GM12878 (cell line): ENCODE data around the gene ART4. TPM values are rescaled to one million over a fixed set of nuclear protein-coding genes. Genes with fewer than 3 reads are reported as not detected.
A peak's percentile ranks its signal among the peaks of the same experiment; 100 is the strongest.

Experiments
- ASH2L ChIP-seq: fragments of 300-600, 200-600 bp; sonication (generic); IDR thresholded peaks from 2 replicates; pipeline ENCODE4 v1.6.1; 2017; ENCODE audit warnings: low read depth, mild to moderate bottlenecking, borderline replicate concordance
- ATF2 ChIP-seq: IDR thresholded peaks from 2 replicates; pipeline ENCODE4 v1.6.1; 2012; ENCODE audit warnings: low read length, inconsistent platforms
- ATF7 ChIP-seq: fragments of 450-650 bp; IDR thresholded peaks from 2 replicates; pipeline ENCODE4 v1.6.1; 2016; ENCODE audit warnings: low read depth, mild to moderate bottlenecking
- CBX5 ChIP-seq: sonication (generic); IDR thresholded peaks from 2 replicates; pipeline ENCODE4 v1.6.1; 2016; ENCODE audit warnings: low read depth, moderate library complexity, mild to moderate bottlenecking, inconsistent platforms
- CEBPB ChIP-seq, 2 experiments: fragments of 150-350 bp in 1 of 2; IDR thresholded peaks; 2 replicates each; pipeline ENCODE4 v1.6.1; 2012 to 2014; ENCODE audit warnings: low read depth in 2 of 2, low read length in 2 of 2, borderline replicate concordance in 1 of 2, inconsistent platforms in 1 of 2
- CTCF ChIP-seq, 3 experiments: IDR thresholded peaks in 2 of 3; conservative IDR thresholded peaks in 1 of 3; 2 replicates each; pipeline ENCODE4 v1.5.1; 2011; ENCODE audit warnings: low read depth in 3 of 3, low read length in 3 of 3, mild to moderate bottlenecking in 3 of 3, control low read depth in 2 of 3, moderate library complexity in 2 of 3, inconsistent platforms in 1 of 3, mixed read lengths in 1 of 3; ENCODE audit not compliant: control insufficient read depth in 2 of 3, insufficient read depth in 1 of 3; ENCODE audit errors: extremely low read depth in 1 of 3
- FOXK2 ChIP-seq: fragments of 450-650 bp; IDR thresholded peaks from 2 replicates; pipeline ENCODE4 v1.6.1; 2017; ENCODE audit warnings: mild to moderate bottlenecking, moderate library complexity
- HDAC2 ChIP-seq: fragments of 200-600 bp; sonication (generic); IDR thresholded peaks from 2 replicates; pipeline ENCODE4 v1.6.1; 2017
- IRF3 ChIP-seq: fragments of 450-650 bp; IDR thresholded peaks from 2 replicates; pipeline ENCODE4 v1.6.1; 2014; ENCODE audit warnings: mild to moderate bottlenecking
- KLF5 ChIP-seq: fragments of 450-650 bp; IDR thresholded peaks from 2 replicates; pipeline ENCODE4 v1.6.1; 2014; ENCODE audit warnings: mild to moderate bottlenecking; ENCODE audit not compliant: partially characterized antibody
- MEF2A ChIP-seq: IDR thresholded peaks from 2 replicates; pipeline ENCODE4 v1.6.1; 2011; ENCODE audit warnings: low read depth, mild to moderate bottlenecking, low read length, moderate library complexity; ENCODE audit not compliant: insufficient read depth
- NBN ChIP-seq: fragments of 450-650 bp; IDR thresholded peaks from 2 replicates; pipeline ENCODE4 v1.6.1; 2016
- NFYA ChIP-seq: IDR thresholded peaks from 2 replicates; pipeline ENCODE4 v1.6.1; 2011; ENCODE audit warnings: low read depth, mild to moderate bottlenecking, low read length, improper control_type of control experiment, borderline replicate concordance
- RAD21 ChIP-seq: IDR thresholded peaks from 2 replicates; pipeline ENCODE4 v1.6.1; 2011; ENCODE audit warnings: mild to moderate bottlenecking, low read depth, low read length, moderate library complexity; ENCODE audit not compliant: insufficient read depth
- REST ChIP-seq: IDR thresholded peaks from 2 replicates; pipeline ENCODE4 v1.6.1; 2012; ENCODE audit warnings: mild to moderate bottlenecking, low read depth, low read length
- RUNX3 ChIP-seq: IDR thresholded peaks from 2 replicates; pipeline ENCODE4 v1.6.1; 2012; ENCODE audit warnings: low read length, inconsistent platforms
- SIX5 ChIP-seq: IDR thresholded peaks from 2 replicates; pipeline ENCODE4 v1.6.1; 2011; ENCODE audit warnings: mild to moderate bottlenecking, low read depth, low read length, moderate library complexity; ENCODE audit not compliant: severe bottlenecking
- SREBF1 ChIP-seq: IDR thresholded peaks from 2 replicates; pipeline ENCODE4 v1.6.1; 2012; ENCODE audit warnings: mild to moderate bottlenecking, low read length
- YY1 ChIP-seq: IDR thresholded peaks from 2 replicates; pipeline ENCODE4 v1.6.1; 2011; ENCODE audit warnings: low read depth, mild to moderate bottlenecking, low read length
- ZBED1 ChIP-seq: IDR thresholded peaks from 2 replicates; pipeline ENCODE4 v1.6.1; 2016; ENCODE audit warnings: borderline replicate concordance
- ZSCAN29 ChIP-seq: fragments of 450-650 bp; IDR thresholded peaks from 2 replicates; pipeline ENCODE4 v1.6.1; 2017; ENCODE audit warnings: mild to moderate bottlenecking, moderate library complexity
- polyA plus RNA-seq, 11 experiments: library from polyadenylated mRNA; depleted of rRNA in 4 of 11; unstranded in 6 of 11; stranded (reverse) in 5 of 11; fragments of >200 nt; fragmentation: Nextera tagmentation in 4 of 11; fragmentation: Illumina TruSeq in 1 of 11; extraction: Ambion mirVana in 4 of 11; extraction: Trizol in 1 of 11; gene quantifications; 1 replicate in 1 of 11; 2 replicates in 10 of 11; pipeline versions ENCODE4 v1.2.1 to v1.2.3, GENCODE V29; 2011 to 2016; ENCODE audit warnings: inconsistent platforms in 2 of 11, missing spikeins in 2 of 11, low read depth in 1 of 11
- total RNA-seq, 4 experiments: library from RNA; depleted of rRNA in 3 of 4; stranded (reverse); fragments of >200 nt in 3 of 4; fragmentation: Illumina TruSeq in 1 of 4; extraction: Trizol in 1 of 4; gene quantifications; 2 replicates each; pipeline versions ENCODE4 v1.2.1 to v1.2.3, GENCODE V29; 2013 to 2021

ART4 gene
- total and polyA plus RNA-seq, 10 of the 15 experiments (the other 5 are each of a cell fraction or from before 2014, with no cell fraction given), result 0.02 TPM; not detected in 9

- TF ChIP-seq MEF2A (no peak), RAD21 (no peak), CEBPB (IDR thresholded peaks at IDR 0.05; ENCODE audit: borderline replicate concordance in 1 of 2, low read depth in 2 of 2, low read length in 2 of 2) (no peak), CBX5 (peak; percentile 71; the same call in 1 of the 2 replicates), ZBED1 (no peak), ATF2 (peak; percentile 52; the same call in 1 of the 2 replicates), NFYA (no peak), NBN (no peak), CTCF (IDR thresholded peaks at IDR 0.05 in 2 of 3, conservative IDR thresholded peaks at IDR 0.05 in 1 of 3; ENCODE audit: control insufficient read depth in 2 of 3, extremely low read depth in 1 of 3, insufficient read depth in 1 of 3, low read depth in 3 of 3, low read length in 3 of 3) (no peak), YY1 (no peak), SREBF1 (no peak), REST (no peak), ASH2L (no peak), KLF5 (no peak), FOXK2 (no peak), HDAC2 (no peak), IRF3 (no peak), ZSCAN29 (no peak), SIX5 (no peak), RUNX3 (peak; percentile 97), ATF7 (peak; percentile 26; the same call in 1 of the 2 replicates)
Observed at GRCh38 chr12:14884458-14884878, 41.1 kb upstream of the ART4 start (continued).
